Breast epithelium (tissue), 4 donors: Measurements from ENCODE around the gene HIVEP3. TPM values are rescaled to one million over a fixed set of nuclear protein-coding genes. Genes with fewer than 3 reads are reported as not detected.

Source experiments
- DNase-seq, 2 donors: peaks; one replicate each; pipeline ENCODE4 v3.0.0-alpha.2; 2019; ENCODE audit warnings: low spot score in 2 of 2
- H3K27ac ChIP-seq, 2 donors: fragments of 200-600 bp; sonication (generic) in 1 of 2; one replicate each; pipeline ENCODE4 v1.5.1; 2016 to 2019; ENCODE audit warnings: mild to moderate bottlenecking in 1 of 2
- H3K27me3 ChIP-seq, 2 donors: fragments of 200-600 bp; sonication (generic) in 1 of 2; one replicate each; pipeline versions ENCODE4 v1.5.1 to v1.6.0; 2017 to 2019; ENCODE audit warnings: control low read depth in 1 of 2, mild to moderate bottlenecking in 1 of 2
- H3K36me3 ChIP-seq: fragments of 200-600 bp; one replicate; pipeline ENCODE4 v1.5.1; 2019
- H3K4me1 ChIP-seq, 2 donors: fragments of 200-600 bp; sonication (generic); one replicate each; pipeline ENCODE4 v1.5.1; 2016 to 2019; ENCODE audit warnings: control low read depth in 1 of 2
- H3K4me3 ChIP-seq, 3 donors: fragments of 200-600 bp; sonication (generic); 1 replicate in 2 of 3; 2 replicates in 1 of 3; pipeline ENCODE4 v1.5.1; 2016 to 2019; ENCODE audit warnings: mild to moderate bottlenecking in 3 of 3, moderate library complexity in 2 of 3
- H3K9me3 ChIP-seq, 2 donors: fragments of 200-600 bp; sonication (generic) in 1 of 2; one replicate each; pipeline ENCODE4 v1.5.1; 2016 to 2019; ENCODE audit warnings: control low read depth in 1 of 2
- CTCF ChIP-seq, 3 donors: fragments of 450-650 bp; IDR thresholded peaks; one replicate each; pipeline ENCODE4 v1.5.1; 2016 to 2017; ENCODE audit warnings: antibody characterized with exemption in 3 of 3, mild to moderate bottlenecking in 3 of 3, moderate library complexity in 3 of 3
- POLR2A ChIP-seq: fragments of 450-650 bp; IDR thresholded peaks from one replicate; pipeline ENCODE4 v1.6.1; 2016; ENCODE audit warnings: antibody characterized with exemption, mild to moderate bottlenecking, moderate library complexity
- POLR2AphosphoS5 ChIP-seq, 3 donors: sonication (generic); formaldehyde crosslinking; IDR thresholded peaks; one replicate each; pipeline ENCODE4 v1.6.1; 2017; ENCODE audit warnings: antibody characterized with exemption in 3 of 3
- intact Hi-C: fragments of 100-400 bp; cut with DNase I; formaldehyde crosslinking; loops from one replicate; pipeline ENCODE4 v1.15.1; 2023; ENCODE audit warnings: low total_unique reads
- total RNA-seq, 3 donors: library from RNA; depleted of rRNA; stranded (reverse); fragments of >200 nt; gene quantifications; one replicate each; pipeline ENCODE4 v1.1.0, GENCODE V29; 2016

HIVEP3 gene
- total RNA-seq, 3 donors from 2014 or later: 3.5 to 13.5 (median 9.2) TPM

GRCh38 chr1:41495210-41495948, 423.3 kb downstream of the HIVEP3 start:
- Histone ChIP-seq H3K27ac (peak overlapping the region; percentile 76 to 90), H3K36me3 (no peaks in the 10 kb centered on the region), H3K9me3 (no peaks in the 10 kb centered on the region), H3K4me1 (peaks cover 4 to 42% of the 10 kb centered on the region in 2 donors), H3K27me3 (no peaks in the 10 kb centered on the region), H3K4me3 (peak overlapping the region in 1 of 3 donors; percentile 63)
- intact Hi-C loops: no loop called here
- DNase-seq: no peak
- no peak for TF ChIP-seq POLR2A
- no peak for TF ChIP-seq CTCF (IDR thresholded peaks at IDR 0.05)
- no peak for TF ChIP-seq POLR2AphosphoS5 (IDR thresholded peaks at IDR 0.05)

GRCh38 chr1:41494351-41495209, 424.1 kb downstream of the HIVEP3 start:
- no peak overlapping the region for H3K4me3 ChIP-seq
- no peaks in the 10 kb centered on the region for H3K9me3 ChIP-seq
- TF ChIP-seq CTCF (IDR thresholded peaks at IDR 0.05): no peak
- TF ChIP-seq POLR2A: no peak
- no peak for TF ChIP-seq POLR2AphosphoS5 (IDR thresholded peaks at IDR 0.05)
- DNase-seq: no peak
- no peaks in the 10 kb centered on the region for H3K27me3 ChIP-seq
- peaks cover 4 to 36% of the 10 kb centered on the region in 2 donors for H3K4me1 ChIP-seq
- H3K36me3 ChIP-seq: no peaks in the 10 kb centered on the region
- peak overlapping the region; percentile 21 to 90 for H3K27ac ChIP-seq
- intact Hi-C loops: no loop called here

GRCh38 chr1:41493626-41494350, 424.9 kb downstream of the HIVEP3 start:
- no peak for DNase-seq
- H3K27ac ChIP-seq: peak overlapping the region in 1 of 2 donors; percentile 90
- no peak overlapping the region for H3K4me3 ChIP-seq
- no peaks in the 10 kb centered on the region for H3K9me3 ChIP-seq
- intact Hi-C loops: no loop called here
- no peak for TF ChIP-seq CTCF (IDR thresholded peaks at IDR 0.05)
- no peak for TF ChIP-seq POLR2AphosphoS5 (IDR thresholded peaks at IDR 0.05)
- no peak for TF ChIP-seq POLR2A
- H3K4me1 ChIP-seq: peaks cover 4 to 28% of the 10 kb centered on the region in 2 donors
- H3K27me3 ChIP-seq: no peaks in the 10 kb centered on the region
- no peaks in the 10 kb centered on the region for H3K36me3 ChIP-seq

GRCh38 chr1:41493117-41493536, 425.6 kb downstream of the HIVEP3 start:
- intact Hi-C loops: no loop called here
- Histone ChIP-seq H3K4me1 (peaks cover 4 to 21% of the 10 kb centered on the region in 2 donors), H3K27me3 (no peaks in the 10 kb centered on the region), H3K36me3 (no peaks in the 10 kb centered on the region), H3K9me3 (no peaks in the 10 kb centered on the region), H3K4me3 (no peak overlapping the region), H3K27ac (no peak overlapping the region)
- DNase-seq: no peak
- TF ChIP-seq CTCF (IDR thresholded peaks at IDR 0.05) (no peak), POLR2A (no peak), POLR2AphosphoS5 (IDR thresholded peaks at IDR 0.05) (no peak)
